C4-2B (cell line): ENCODE results near the gene CENATAC.
A peak's percentile ranks its signal among the peaks of the same experiment; 100 is the strongest.

Experiments used
- H3K27ac ChIP-seq: fragments of 450-650 bp; 2 replicates; pipeline ENCODE4 v1.5.1; 2017
- CTCF ChIP-seq: fragments of 450-650 bp; conservative IDR thresholded peaks from 2 replicates; pipeline ENCODE4 v1.5.1; 2017; ENCODE audit warnings: mild to moderate bottlenecking
- ZFX ChIP-seq: fragments of 450-650 bp; IDR thresholded peaks from 2 replicates; pipeline ENCODE4 v1.6.1; 2017

Gene CENATAC

DNA sequence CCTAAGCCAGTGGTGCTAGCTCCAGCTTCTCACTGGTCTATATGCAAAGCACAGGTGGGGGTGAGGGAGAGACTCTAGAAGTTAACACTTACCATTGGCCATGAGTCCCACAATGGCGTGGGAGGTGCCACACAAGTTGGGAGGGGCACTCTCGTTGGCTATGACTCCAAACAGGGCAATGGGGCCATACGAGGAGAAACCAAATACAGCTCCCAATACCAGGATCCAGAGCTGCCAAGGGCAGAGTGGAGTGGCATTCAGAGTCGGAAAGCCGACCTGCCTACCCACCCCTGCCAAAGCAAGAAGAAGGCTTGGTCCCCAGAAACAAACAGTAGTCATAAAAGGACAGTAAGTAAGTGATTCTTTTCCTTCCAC, 27.1 kb downstream of the CENATAC start:
- TF ChIP-seq CTCF (no peak), ZFX (no peak)
- no peak overlapping the region for H3K27ac ChIP-seq

- no peak for TF ChIP-seq CTCF
- TF ChIP-seq ZFX = no peak
- no peak overlapping the region for H3K27ac ChIP-seq
Observed at GRCh38 chr11:119025541-119025940, 27.6 kb downstream of the CENATAC start.

DNA sequence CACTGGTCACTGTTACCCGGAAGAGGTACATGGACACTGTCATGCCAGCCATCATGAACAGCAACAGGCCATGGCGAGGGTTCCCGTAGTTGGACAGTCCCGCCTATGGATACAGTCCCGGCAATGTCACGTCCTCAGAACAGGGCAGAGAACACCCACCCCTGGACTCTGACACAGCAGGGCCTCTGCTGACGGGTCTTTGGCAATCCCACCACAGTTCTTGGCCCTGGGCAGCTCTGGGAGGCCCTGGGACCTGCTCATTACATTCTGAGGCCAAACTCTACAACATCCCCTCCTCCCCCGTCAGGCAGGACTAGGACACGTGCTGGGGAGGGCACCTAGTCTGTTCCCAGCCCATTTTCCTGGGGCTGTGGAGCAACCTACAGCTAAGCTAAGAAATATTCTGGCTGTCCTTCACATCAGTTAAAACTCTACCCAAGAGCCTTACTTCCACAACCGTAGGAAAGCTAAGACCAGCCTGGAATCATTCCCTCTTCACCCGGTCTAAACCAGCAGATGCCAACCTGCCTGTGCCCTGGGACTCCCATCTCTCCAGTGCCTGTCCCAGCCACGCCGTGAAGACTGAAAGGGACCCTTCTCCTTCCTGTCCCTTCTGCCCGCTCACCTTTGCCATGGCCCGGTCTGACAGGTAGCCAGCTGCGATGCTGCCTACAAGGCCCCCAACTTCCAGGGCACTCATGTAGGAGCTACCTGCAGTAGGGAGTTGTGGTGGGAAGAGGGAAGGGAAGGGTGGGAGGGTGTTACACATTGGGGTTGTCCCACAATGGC, 28.2 kb downstream of the CENATAC start:
- no peak overlapping the region for H3K27ac ChIP-seq
- TF ChIP-seq ZFX = no peak
- TF ChIP-seq CTCF = no peak

- no peak overlapping the region for H3K27ac ChIP-seq
- TF ChIP-seq CTCF (no peak), ZFX (no peak)
Observed at GRCh38 chr11:119026970-119027369, 29.0 kb downstream of the CENATAC start.

GRCh38 chr11:119027561-119028345, 29.8 kb downstream of the CENATAC start:
- H3K27ac ChIP-seq = no peak overlapping the region
- TF ChIP-seq CTCF (no peak), ZFX (no peak)

GRCh38 chr11:119028346-119029068, 30.6 kb downstream of the CENATAC start:
- H3K27ac ChIP-seq = peak overlapping the region; percentile 93
- no peak for TF ChIP-seq ZFX
- TF ChIP-seq CTCF = no peak

DNA sequence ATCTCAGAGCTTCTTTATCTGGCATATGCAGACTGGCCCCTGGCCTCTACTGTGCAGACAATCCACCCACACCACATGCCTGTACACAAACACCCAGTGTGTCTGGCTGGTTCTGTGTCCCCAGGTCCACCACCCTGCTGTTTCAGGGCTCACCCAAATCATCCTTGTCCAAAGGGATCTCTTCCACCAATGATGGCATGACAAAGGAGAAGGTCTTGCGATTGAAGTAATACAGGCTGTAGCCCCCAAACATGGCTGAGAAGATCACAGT, 31.1 kb downstream of the CENATAC start:
- peak overlapping the region; percentile 93 for H3K27ac ChIP-seq
- TF ChIP-seq ZFX (no peak), CTCF (no peak)
